HEK293 (cell line): ENCODE results near the gene CDH12.

Experiments
- CTCF ChIA-PET: fragments of 350-600 bp; formaldehyde crosslinking; extraction: SDS; loops from one replicate; lab custom pipeline; 2021; ENCODE audit warnings: antibody characterized with exemption; lab: Yijun Ruan, JAX
- POLR2A ChIA-PET: fragments of 300-600 bp; formaldehyde crosslinking; extraction: SDS; loops from one replicate; lab custom pipeline; 2020; ENCODE audit warnings: antibody characterized with exemption, inconsistent platforms; lab: Yijun Ruan, JAX
- H3K27ac ChIP-seq: fragments of 200-500 bp; sonication (Bioruptor generic); 2 replicates; pipeline ENCODE4 v1.5.1; 2014; ENCODE audit warnings: low read depth, low read length, control low read depth, inconsistent platforms; ENCODE audit errors: extremely low read depth
- H3K36me3 ChIP-seq, 2 experiments: fragments of 200-500 bp in 1 of 2; sonication (Bioruptor generic) in 1 of 2; 1 replicate in 1 of 2; 2 replicates in 1 of 2; pipeline ENCODE4 v1.5.1; 2014 to 2017; ENCODE audit warnings: inconsistent platforms in 2 of 2, low read length in 2 of 2; ENCODE audit not compliant: control insufficient read depth in 2 of 2, insufficient read depth in 1 of 2
- H3K4me1 ChIP-seq: fragments of 200-500 bp; sonication (Bioruptor generic); 2 replicates; pipeline ENCODE4 v1.5.1; 2014; ENCODE audit warnings: mild to moderate bottlenecking, low read length, inconsistent platforms; ENCODE audit not compliant: control insufficient read depth, insufficient read depth
- H3K4me3 ChIP-seq: 2 replicates; pipeline ENCODE4 v1.5.1; 2011; ENCODE audit warnings: low read depth, mild to moderate bottlenecking, control low read depth, low read length, moderate library complexity
- H3K9me3 ChIP-seq: fragments of 200-500 bp; sonication (Bioruptor generic); 2 replicates; pipeline ENCODE4 v1.5.1; 2014; ENCODE audit warnings: low read depth, low read length, inconsistent platforms; ENCODE audit not compliant: control insufficient read depth, insufficient read depth
- FEZF1 ChIP-seq: fragments of 450-650 bp; formaldehyde crosslinking; IDR thresholded peaks from 2 replicates; pipeline ENCODE4 v1.5.1; 2016; ENCODE audit warnings: missing biosample characterization, missing genetic modification characterization
- GLI4 ChIP-seq: fragments of 450-650 bp; formaldehyde crosslinking; IDR thresholded peaks from 2 replicates; pipeline ENCODE4 v1.5.1; 2016; ENCODE audit warnings: missing biosample characterization, missing genetic modification characterization
- GLIS2 ChIP-seq: fragments of 450-650 bp; formaldehyde crosslinking; IDR thresholded peaks from 2 replicates; pipeline ENCODE4 v1.5.1; 2016; ENCODE audit warnings: missing biosample characterization, missing genetic modification characterization
- HOXA7 ChIP-seq: sonication (generic); formaldehyde crosslinking; IDR thresholded peaks from 2 replicates; pipeline ENCODE4 v1.8.1; 2022; ENCODE audit warnings: missing genetic modification reagents, borderline replicate concordance
- PRDM6 ChIP-seq: fragments of 450-650 bp; formaldehyde crosslinking; IDR thresholded peaks from 2 replicates; pipeline ENCODE4 v1.5.1; 2017; ENCODE audit warnings: missing biosample characterization, missing genetic modification characterization
- REPIN1 ChIP-seq: fragments of 450-650 bp; formaldehyde crosslinking; IDR thresholded peaks from 2 replicates; pipeline ENCODE4 v1.5.1; 2017; ENCODE audit warnings: missing biosample characterization, missing genetic modification characterization, low read depth
- WT1 ChIP-seq: fragments of 450-650 bp; formaldehyde crosslinking; IDR thresholded peaks from 2 replicates; pipeline ENCODE4 v1.5.1; 2016; ENCODE audit warnings: missing biosample characterization, missing genetic modification characterization
- ZBTB21 ChIP-seq: fragments of 450-650 bp; formaldehyde crosslinking; IDR thresholded peaks from 2 replicates; pipeline ENCODE4 v1.5.1; 2017; ENCODE audit warnings: missing biosample characterization, missing genetic modification characterization
- ZBTB7A ChIP-seq: fragments of 450-650 bp; formaldehyde crosslinking; IDR thresholded peaks from 2 replicates; pipeline ENCODE4 v1.5.1; 2016; ENCODE audit warnings: low read depth, missing biosample characterization, missing genetic modification characterization
- ZNF155 ChIP-seq: fragments of 450-650 bp; formaldehyde crosslinking; IDR thresholded peaks from 2 replicates; pipeline ENCODE4 v1.5.1; 2016; ENCODE audit warnings: missing biosample characterization, missing genetic modification characterization
- ZNF335 ChIP-seq: fragments of 450-650 bp; formaldehyde crosslinking; conservative IDR thresholded peaks from 2 replicates; pipeline ENCODE4 v1.5.1; 2016; ENCODE audit warnings: missing biosample characterization, missing genetic modification characterization
- ZNF341 ChIP-seq: fragments of 450-650 bp; formaldehyde crosslinking; IDR thresholded peaks from 2 replicates; pipeline ENCODE4; 2016; ENCODE audit warnings: low read depth, missing biosample characterization, missing genetic modification characterization
- ZNF362 ChIP-seq: fragments of 450-650 bp; formaldehyde crosslinking; IDR thresholded peaks from 2 replicates; pipeline ENCODE4 v1.5.1; 2016; ENCODE audit warnings: missing biosample characterization, missing genetic modification characterization
- ZNF423 ChIP-seq: fragments of 450-650 bp; formaldehyde crosslinking; IDR thresholded peaks from 2 replicates; pipeline ENCODE4 v1.5.1; 2016; ENCODE audit warnings: missing biosample characterization, missing genetic modification characterization
- ZNF501 ChIP-seq: fragments of 450-650 bp; formaldehyde crosslinking; IDR thresholded peaks from 2 replicates; pipeline ENCODE4 v1.5.1; 2016; ENCODE audit warnings: missing biosample characterization, missing genetic modification characterization
- ZNF530 ChIP-seq: fragments of 450-650 bp; formaldehyde crosslinking; IDR thresholded peaks from 2 replicates; pipeline ENCODE4 v1.5.1; 2016; ENCODE audit warnings: low read depth, missing biosample characterization, missing genetic modification characterization
- ZNF548 ChIP-seq: fragments of 450-650 bp; formaldehyde crosslinking; IDR thresholded peaks from 2 replicates; pipeline ENCODE4 v1.5.1; 2016; ENCODE audit warnings: missing biosample characterization, missing genetic modification characterization
- ZNF658 ChIP-seq: fragments of 450-650 bp; formaldehyde crosslinking; IDR thresholded peaks from 2 replicates; pipeline ENCODE4; 2016; ENCODE audit warnings: missing biosample characterization, missing genetic modification characterization
- ZNF660 ChIP-seq: fragments of 450-650 bp; IDR thresholded peaks from 2 replicates; pipeline ENCODE4 v1.5.1; 2018; ENCODE audit warnings: missing biosample characterization, mild to moderate bottlenecking, missing genetic modification characterization
- ZNF664 ChIP-seq: fragments of 450-650 bp; formaldehyde crosslinking; IDR thresholded peaks from 2 replicates; pipeline ENCODE4 v1.5.1; 2016; ENCODE audit warnings: missing biosample characterization, missing genetic modification characterization
- ZSCAN5A ChIP-seq: fragments of 450-650 bp; formaldehyde crosslinking; IDR thresholded peaks from 2 replicates; pipeline ENCODE4 v1.5.1; 2016; ENCODE audit warnings: missing biosample characterization, missing genetic modification characterization
- TF ChIP-seq, protein P1 (sequence below): fragments of 450-650 bp; formaldehyde crosslinking; IDR thresholded peaks from 2 replicates; pipeline ENCODE4 v1.5.1; 2016; ENCODE audit warnings: missing biosample characterization, missing genetic modification characterization, borderline replicate concordance
- TF ChIP-seq, protein P2 (sequence below): sonication (generic); formaldehyde crosslinking; IDR thresholded peaks from 2 replicates; pipeline ENCODE4 v1.8.1; 2022; ENCODE audit warnings: mild to moderate bottlenecking, moderate library complexity, missing genetic modification reagents
- TF ChIP-seq, protein P3 (sequence below): fragments of 450-650 bp; formaldehyde crosslinking; IDR thresholded peaks from 2 replicates; pipeline ENCODE4 v1.5.1; 2016; ENCODE audit warnings: missing biosample characterization, missing genetic modification characterization

CDH12 gene

GRCh38 chr5:22560147-22560546, 293.0 kb downstream of the CDH12 start (continued):
- TF ChIP-seq WT1 (no peak), FEZF1 (tag by site-specific recombination) (no peak), ZNF548 (tag by site-specific recombination) (no peak), ZNF362 (no peak)
- TF ChIP-seq, protein P1, sequence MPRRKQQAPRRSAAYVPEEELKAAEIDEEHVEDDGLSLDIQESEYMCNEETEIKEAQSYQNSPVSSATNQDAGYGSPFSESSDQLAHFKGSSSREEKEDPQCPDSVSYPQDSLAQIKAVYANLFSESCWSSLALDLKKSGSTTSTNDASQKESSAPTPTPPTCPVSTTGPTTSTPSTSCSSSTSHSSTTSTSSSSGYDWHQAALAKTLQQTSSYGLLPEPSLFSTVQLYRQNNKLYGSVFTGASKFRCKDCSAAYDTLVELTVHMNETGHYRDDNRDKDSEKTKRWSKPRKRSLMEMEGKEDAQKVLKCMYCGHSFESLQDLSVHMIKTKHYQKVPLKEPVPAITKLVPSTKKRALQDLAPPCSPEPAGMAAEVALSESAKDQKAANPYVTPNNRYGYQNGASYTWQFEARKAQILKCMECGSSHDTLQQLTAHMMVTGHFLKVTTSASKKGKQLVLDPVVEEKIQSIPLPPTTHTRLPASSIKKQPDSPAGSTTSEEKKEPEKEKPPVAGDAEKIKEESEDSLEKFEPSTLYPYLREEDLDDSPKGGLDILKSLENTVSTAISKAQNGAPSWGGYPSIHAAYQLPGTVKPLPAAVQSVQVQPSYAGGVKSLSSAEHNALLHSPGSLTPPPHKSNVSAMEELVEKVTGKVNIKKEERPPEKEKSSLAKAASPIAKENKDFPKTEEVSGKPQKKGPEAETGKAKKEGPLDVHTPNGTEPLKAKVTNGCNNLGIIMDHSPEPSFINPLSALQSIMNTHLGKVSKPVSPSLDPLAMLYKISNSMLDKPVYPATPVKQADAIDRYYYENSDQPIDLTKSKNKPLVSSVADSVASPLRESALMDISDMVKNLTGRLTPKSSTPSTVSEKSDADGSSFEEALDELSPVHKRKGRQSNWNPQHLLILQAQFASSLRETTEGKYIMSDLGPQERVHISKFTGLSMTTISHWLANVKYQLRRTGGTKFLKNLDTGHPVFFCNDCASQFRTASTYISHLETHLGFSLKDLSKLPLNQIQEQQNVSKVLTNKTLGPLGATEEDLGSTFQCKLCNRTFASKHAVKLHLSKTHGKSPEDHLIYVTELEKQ (tag by site-specific recombination) = no peak
- TF ChIP-seq, all 188 proteins: peak for 0

DNA sequence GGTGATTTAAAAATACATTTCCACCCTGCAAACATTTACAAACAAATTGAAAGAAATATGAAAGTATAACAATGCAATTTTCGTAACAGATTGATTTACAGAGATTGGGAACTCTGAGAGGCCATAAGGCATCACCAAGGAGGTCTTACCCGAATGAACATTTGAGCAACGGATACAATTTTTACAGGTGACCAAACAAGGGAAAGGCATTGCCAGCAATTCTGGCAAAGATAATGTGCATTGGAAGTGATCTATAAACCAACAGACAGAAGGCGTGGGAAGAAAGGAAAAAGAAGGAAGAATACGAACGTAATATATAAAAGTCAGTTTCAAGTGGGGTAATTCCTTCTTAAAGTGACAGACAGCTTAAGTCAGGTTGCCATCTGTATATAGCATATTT, 295.9 kb downstream of the CDH12 start:
- TF ChIP-seq ZNF658 (tag by site-specific recombination) = no peak
- TF ChIP-seq ZNF664 = no peak
- TF ChIP-seq, protein P2, sequence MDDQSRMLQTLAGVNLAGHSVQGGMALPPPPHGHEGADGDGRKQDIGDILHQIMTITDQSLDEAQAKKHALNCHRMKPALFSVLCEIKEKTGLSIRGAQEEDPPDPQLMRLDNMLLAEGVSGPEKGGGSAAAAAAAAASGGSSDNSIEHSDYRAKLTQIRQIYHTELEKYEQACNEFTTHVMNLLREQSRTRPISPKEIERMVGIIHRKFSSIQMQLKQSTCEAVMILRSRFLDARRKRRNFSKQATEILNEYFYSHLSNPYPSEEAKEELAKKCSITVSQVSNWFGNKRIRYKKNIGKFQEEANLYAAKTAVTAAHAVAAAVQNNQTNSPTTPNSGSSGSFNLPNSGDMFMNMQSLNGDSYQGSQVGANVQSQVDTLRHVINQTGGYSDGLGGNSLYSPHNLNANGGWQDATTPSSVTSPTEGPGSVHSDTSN (CRISPR knock-in tag) = no peak
- no peak for TF ChIP-seq ZBTB21 (tag by site-specific recombination)
- TF ChIP-seq ZNF530 (tag by site-specific recombination) = no peak
- no peak for TF ChIP-seq ZNF155 (tag by site-specific recombination)
- no peak for TF ChIP-seq REPIN1 (tag by site-specific recombination)
- TF ChIP-seq WT1 = no peak
- no peak for TF ChIP-seq ZNF335 (tag by site-specific recombination)
- no peak for TF ChIP-seq ZSCAN5A (tag by site-specific recombination)
- TF ChIP-seq ZBTB7A (tag by site-specific recombination) = no peak
- no peak for TF ChIP-seq ZNF423
- no peak for TF ChIP-seq ZNF501 (tag by site-specific recombination)
- TF ChIP-seq HOXA7 (CRISPR knock-in tag) = no peak
- no peak for TF ChIP-seq GLI4 (tag by site-specific recombination)
- no peak for TF ChIP-seq GLIS2 (tag by site-specific recombination)
- TF ChIP-seq ZNF341 (tag by site-specific recombination) = no peak
- TF ChIP-seq ZNF660 (tag by site-specific recombination) = no peak
- no peak for TF ChIP-seq PRDM6 (tag by site-specific recombination)
- TF ChIP-seq, protein P3, sequence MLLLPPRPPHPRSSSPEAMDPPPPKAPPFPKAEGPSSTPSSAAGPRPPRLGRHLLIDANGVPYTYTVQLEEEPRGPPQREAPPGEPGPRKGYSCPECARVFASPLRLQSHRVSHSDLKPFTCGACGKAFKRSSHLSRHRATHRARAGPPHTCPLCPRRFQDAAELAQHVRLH (tag by site-specific recombination) = no peak
- TF ChIP-seq, all 188 proteins: peak for 0
- no peaks in the 10 kb centered on the region for H3K4me1 ChIP-seq
- ChIA-PET CTCF (interaction anchor here (0.7 kb wide), 1 partner anchor 14 kb away, joined by 4 read pairs; no protein-coding TSS in a partner anchor), POLR2A (no interaction called here)
- H3K9me3 ChIP-seq = no peaks in the 10 kb centered on the region
- no peak overlapping the region for H3K27ac ChIP-seq
- H3K36me3 ChIP-seq = no peaks in the 10 kb centered on the region
- no peak overlapping the region for H3K4me3 ChIP-seq
